Measurements from ENCODE around the gene TUT4. TPM values are rescaled to one million over a fixed set of nuclear protein-coding genes. Genes with fewer than 3 reads are reported as not detected.
A peak's percentile ranks its signal among the peaks of the same experiment; 100 is the strongest.

Gene TUT4
- total RNA-seq, 2 experiments from 2014 or later: 51.6 to 59.0 TPM

DNA sequence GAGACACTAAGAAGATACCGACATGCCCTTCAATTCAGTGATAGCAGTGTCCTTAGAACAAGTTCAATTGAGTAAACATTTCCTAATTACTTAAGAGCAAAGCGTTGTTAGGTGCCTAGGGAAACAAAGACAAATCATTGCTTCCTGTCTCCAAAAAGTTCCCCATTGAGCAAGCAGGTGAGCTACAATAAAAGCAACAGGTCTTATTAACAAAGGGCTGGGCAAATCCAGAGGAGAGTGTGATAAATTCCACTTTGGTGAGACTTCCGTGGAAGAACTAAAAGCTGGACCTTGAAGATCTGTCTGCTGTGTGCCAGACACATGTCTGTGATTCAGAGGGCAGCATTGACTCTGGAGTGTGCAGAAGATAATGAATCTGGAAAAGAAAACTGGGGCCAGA is 1.9 kb upstream of the TUT4 start:
- ATAC-seq (no peak), DNase-seq (no peak)
- Mint-ChIP-seq H3K36me3 (ENCODE audit: low read depth) (no peaks in the 10 kb centered on the region), H3K4me3 (peak overlapping the region; percentile 3), H3K4me1 (ENCODE audit: low read depth) (peaks cover 22% of the 10 kb centered on the region), H3K27ac (no peak overlapping the region), H3K27me3 (no peaks in the 10 kb centered on the region), H3K9me3 (no peaks in the 10 kb centered on the region)
- POLR2A ChIA-PET: interaction anchor here (0.6 to 0.7 kb wide), 2 partner anchors 33 to 85 kb away, joined by 3 read pairs; no protein-coding TSS in a partner anchor
- no peak for TF ChIP-seq CTCF (IDR thresholded peaks at IDR 0.05)
- intact Hi-C loops (cut with micrococcal nuclease): loop anchor here (5.0 to 10.0 kb wide), 2 partner anchors 83 to 130 kb away; no protein-coding TSS in a partner anchor
- CTCF ChIA-PET: no interaction called here

GRCh38 chr1:52554267-52554640 is 1.4 kb upstream of the TUT4 start:
- no peaks in the 10 kb centered on the region for H3K9me3 Mint-ChIP-seq
- POLR2A ChIA-PET: interaction anchor here (0.7 to 2.3 kb wide), 6 partner anchors 14 to 150 kb away, joined by 3 to 20 read pairs (median 3); partner anchors contain the start of genes ORC1, PRPF38A and SHISAL2A
- intact Hi-C loops (cut with micrococcal nuclease): loop anchor here (5.0 to 10.0 kb wide), 2 partner anchors 83 to 129 kb away; no protein-coding TSS in a partner anchor

DNA sequence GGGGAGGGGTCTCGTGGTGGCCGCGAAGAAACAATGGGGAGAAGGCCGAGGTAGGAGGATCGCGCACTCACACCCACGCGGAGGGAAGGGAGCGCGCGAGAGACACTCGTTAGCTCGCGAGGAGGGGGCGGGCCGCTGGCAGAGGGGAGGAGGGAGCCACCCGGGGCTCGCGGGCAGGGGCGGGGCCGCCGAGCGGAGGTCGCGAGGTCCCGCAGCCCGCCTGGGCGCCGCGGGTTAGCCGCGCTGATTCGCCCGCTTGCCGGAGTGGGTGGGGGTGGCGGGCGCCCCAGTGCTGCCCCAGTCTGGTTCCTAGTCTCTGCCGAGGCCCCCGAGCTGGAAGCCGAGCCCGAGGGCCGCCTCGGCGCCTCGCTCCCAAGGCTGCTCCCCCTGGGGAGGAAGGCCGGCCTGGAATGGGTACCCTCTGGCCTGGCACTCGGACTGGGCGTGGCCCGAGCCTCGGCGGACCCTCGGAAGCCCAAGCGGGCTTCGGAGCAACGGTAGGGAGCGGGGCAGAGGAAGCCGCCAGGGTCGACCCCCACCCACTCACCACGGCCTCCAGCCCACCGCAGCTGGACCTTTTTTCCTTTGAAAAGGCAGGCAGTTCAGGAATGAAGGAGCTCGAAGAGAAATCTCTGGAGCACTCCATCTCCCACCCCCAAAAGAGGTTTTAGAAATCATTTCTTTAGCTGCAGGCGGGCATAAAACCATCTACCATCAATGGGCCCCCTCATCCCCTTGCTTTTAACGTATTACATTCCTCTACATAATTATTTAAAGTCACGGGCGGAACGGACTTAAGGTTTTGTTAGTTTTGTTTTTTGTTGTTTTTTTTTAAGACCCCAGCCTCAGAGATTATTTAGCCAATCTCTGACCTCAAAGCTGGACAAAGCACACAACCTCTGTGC is 722 bp upstream of the TUT4 start:
- Mint-ChIP-seq H3K36me3 (ENCODE audit: low read depth) (peaks cover 1% of the 10 kb centered on the region), H3K4me3 (no peak overlapping the region), H3K27ac (peak overlapping the region; percentile 65), H3K9me3 (no peaks in the 10 kb centered on the region), H3K27me3 (no peaks in the 10 kb centered on the region), H3K4me1 (ENCODE audit: low read depth) (peaks cover 33% of the 10 kb centered on the region)
- TF ChIP-seq CTCF (IDR thresholded peaks at IDR 0.05): no peak
- intact Hi-C loops (cut with micrococcal nuclease): loop anchor here (5.0 to 10.0 kb wide), 2 partner anchors 84 to 129 kb away; no protein-coding TSS in a partner anchor
- POLR2A ChIA-PET: interaction anchor here (0.5 to 2.3 kb wide), 18 partner anchors 12 to 149 kb away, joined by 3 to 20 read pairs (median 4); partner anchors contain the start of genes GPX7, ORC1, PRPF38A and SHISAL2A
- DNase-seq: peak; percentile 96
- CTCF ChIA-PET: interaction anchor here (0.8 to 1.5 kb wide), 7 partner anchors 11 to 112 kb away, joined by 3 to 4 read pairs (median 3); no protein-coding TSS in a partner anchor
- peak; percentile 88 for ATAC-seq

More at GRCh38 chr1:52554267-52554640, 1.4 kb upstream of the TUT4 start:
- no peaks in the 10 kb centered on the region for H3K27me3 Mint-ChIP-seq
- CTCF ChIA-PET: interaction anchor here (1.5 kb wide), 1 partner anchor 34 kb away, joined by 4 read pairs; no protein-coding TSS in a partner anchor
- DNase-seq (no peak), ATAC-seq (no peak)
- peaks cover 1% of the 10 kb centered on the region for H3K36me3 Mint-ChIP-seq (ENCODE audit: low read depth)
- H3K27ac Mint-ChIP-seq: peak overlapping the region; percentile 65
- H3K4me1 Mint-ChIP-seq (ENCODE audit: low read depth): peaks cover 27% of the 10 kb centered on the region
- H3K4me3 Mint-ChIP-seq: no peak overlapping the region
- no peak for TF ChIP-seq CTCF (IDR thresholded peaks at IDR 0.05)

GRCh38 chr1:52552236-52552504 is 722 bp downstream of the TUT4 start:
- ChIA-PET CTCF (interaction anchor here (1.5 kb wide), 1 partner anchor 49 kb away, joined by 4 read pairs; no protein-coding TSS in a partner anchor), POLR2A (interaction anchor here (1.2 to 2.3 kb wide), 6 partner anchors 29 to 148 kb away, joined by 3 to 20 read pairs (median 5); partner anchors contain the start of genes ORC1, PRPF38A and SHISAL2A)
- no peak for TF ChIP-seq CTCF (IDR thresholded peaks at IDR 0.05)
- H3K4me3 Mint-ChIP-seq: no peak overlapping the region
- peaks cover 43% of the 10 kb centered on the region for H3K4me1 Mint-ChIP-seq (ENCODE audit: low read depth)
- intact Hi-C loops (cut with micrococcal nuclease): loop anchor here (5.0 to 10.0 kb wide), 2 partner anchors 85 to 127 kb away; no protein-coding TSS in a partner anchor
- peaks cover 6% of the 10 kb centered on the region for H3K36me3 Mint-ChIP-seq (ENCODE audit: low read depth)
- no peaks in the 10 kb centered on the region for H3K9me3 Mint-ChIP-seq
- H3K27ac Mint-ChIP-seq: no peak overlapping the region
- DNase-seq (peak; percentile 89), ATAC-seq (peak; percentile 22)
- H3K27me3 Mint-ChIP-seq: no peaks in the 10 kb centered on the region
